NCI-H345 (cell line): Measurements from ENCODE around the gene HMX1.

Experiments
- DNase-seq: peaks from one replicate; lab custom pipeline; 2025; lab: John Stamatoyannopoulos, UW

HMX1 gene

DNA sequence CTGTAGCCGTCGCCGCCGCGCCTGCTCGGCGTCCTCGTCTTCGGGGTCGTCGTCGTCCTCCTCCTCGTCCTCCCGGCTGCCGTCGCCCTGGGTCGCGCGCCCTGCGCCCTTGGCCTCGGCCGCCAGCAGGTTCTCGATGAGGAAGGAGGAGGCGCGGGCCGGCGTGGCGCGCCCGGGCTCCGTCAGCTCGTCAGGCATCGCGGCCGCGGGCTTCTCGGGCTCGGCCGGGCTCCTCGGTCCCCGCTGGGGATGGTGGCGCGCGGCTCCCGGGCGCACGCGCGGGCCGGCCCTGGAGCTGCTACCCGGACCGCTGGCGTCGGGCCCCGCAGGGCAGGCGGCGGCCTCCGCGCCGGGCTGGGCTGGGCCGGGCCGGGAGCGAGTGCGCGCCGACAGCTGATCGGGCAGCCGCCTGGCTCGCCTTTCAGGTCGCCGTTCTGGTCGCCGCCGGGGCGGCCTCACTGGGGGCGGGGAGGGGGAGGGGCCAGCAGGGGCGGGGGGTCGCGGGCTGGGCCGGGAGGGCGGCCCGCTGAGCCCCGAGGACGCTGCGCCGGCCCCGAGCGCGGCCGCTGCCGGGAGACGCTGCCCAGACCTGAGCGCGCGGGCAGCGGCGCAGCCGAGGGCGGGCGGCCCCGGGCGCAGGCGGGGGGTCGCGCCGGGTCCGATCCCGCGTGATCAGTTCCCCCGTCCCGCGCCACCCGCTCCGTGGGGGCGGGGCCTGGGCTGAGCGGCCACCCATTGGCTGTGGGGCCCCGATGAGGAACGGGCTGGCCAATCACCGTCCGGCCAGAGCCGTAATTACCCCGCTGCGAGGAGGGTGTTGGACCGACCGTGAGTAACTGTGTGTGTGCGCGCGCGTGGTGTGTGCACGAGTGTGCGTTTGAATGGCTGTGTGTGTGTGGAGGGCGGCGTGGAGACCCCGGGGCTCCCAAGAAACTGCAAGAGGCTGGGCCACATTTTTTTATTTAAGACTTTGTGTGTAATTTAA lies at the start of gene HMX1:
Gene HMX1, minus strand, starts transcription at position 423 of the 985 bp plus-strand sequence. Its CDS starts 225 bp downstream, at position 198.
- no peak for DNase-seq

- DNase-seq: no peak
These were observed 49.3 kb upstream of the HMX1 start for GRCh38 chr4:8920969-8921368.

- no peak for DNase-seq
These were observed 48.8 kb upstream of the HMX1 start for GRCh38 chr4:8920289-8920965.

GRCh38 chr4:8919651-8920288 lies 48.1 kb upstream of the HMX1 start:
- DNase-seq: no peak

GRCh38 chr4:8917868-8918783 lies 46.5 kb upstream of the HMX1 start:
- peak; percentile 14 for DNase-seq

GRCh38 chr4:8917321-8917811 lies 45.7 kb upstream of the HMX1 start:
- no peak for DNase-seq

GRCh38 chr4:8916906-8917305 lies 45.3 kb upstream of the HMX1 start:
- no peak for DNase-seq

GRCh38 chr4:8916351-8916885 lies 44.8 kb upstream of the HMX1 start:
- no peak for DNase-seq

- no peak for DNase-seq
These were observed 43.9 kb upstream of the HMX1 start for GRCh38 chr4:8915201-8916200.

DNA sequence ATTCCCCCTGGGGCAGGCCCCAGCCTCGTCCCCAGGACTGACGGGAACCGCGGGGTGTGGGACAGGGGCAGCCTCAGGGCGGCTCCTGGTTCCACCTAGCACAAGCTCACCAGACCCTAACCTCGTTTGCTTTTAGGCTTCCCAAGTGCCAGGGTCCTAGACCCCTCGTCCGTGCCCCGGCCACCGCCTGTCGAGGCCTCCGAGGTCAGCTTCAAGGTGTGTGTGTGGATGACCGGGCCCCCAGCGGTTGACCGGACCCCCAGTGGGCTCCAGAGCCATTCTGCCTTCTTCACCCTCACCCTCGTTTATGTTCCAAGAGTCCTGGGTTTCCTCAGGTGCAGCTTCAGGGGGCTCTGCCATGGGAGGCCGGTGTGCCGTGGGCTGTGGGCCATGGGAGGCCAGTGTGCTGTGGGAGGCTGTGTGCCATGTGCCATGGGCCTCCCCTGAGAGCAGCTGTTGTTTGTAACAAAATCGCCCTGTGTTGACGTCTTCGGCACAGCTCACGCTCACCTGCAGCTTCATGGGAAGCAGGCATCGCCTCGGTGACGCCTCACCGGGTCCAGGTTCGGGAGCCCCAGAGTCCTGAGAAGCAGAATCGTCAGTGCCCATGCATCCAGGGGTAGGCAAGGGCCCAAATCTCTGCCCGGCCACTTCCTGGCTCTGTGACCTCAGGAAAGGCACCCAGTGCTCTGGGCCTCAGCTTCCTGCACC lies 43.0 kb upstream of the HMX1 start:
- DNase-seq: no peak

GRCh38 chr4:8913858-8914460 lies 42.3 kb upstream of the HMX1 start:
- no peak for DNase-seq

GRCh38 chr4:8913121-8913857 lies 41.6 kb upstream of the HMX1 start:
- DNase-seq: no peak

DNA sequence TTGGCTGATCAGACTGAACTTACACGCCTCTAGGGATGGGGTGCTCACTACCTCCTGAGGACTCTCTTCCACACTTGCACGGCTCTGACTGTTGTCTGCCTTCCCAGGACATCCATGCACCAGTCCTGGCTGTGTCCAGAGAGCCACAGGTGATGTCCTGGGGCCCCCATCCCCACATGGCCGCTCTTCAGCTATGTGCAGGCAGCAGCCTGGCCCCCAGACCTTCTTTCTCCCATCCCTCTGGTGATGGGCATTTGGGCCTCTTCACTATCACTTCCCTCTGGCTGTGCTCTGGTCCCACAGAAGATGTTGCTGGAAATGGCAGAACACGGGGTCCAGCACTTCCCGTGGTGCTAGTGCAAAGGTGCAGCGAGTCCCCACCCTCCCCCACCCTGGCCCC lies 40.9 kb upstream of the HMX1 start:
- no peak for DNase-seq

DNA sequence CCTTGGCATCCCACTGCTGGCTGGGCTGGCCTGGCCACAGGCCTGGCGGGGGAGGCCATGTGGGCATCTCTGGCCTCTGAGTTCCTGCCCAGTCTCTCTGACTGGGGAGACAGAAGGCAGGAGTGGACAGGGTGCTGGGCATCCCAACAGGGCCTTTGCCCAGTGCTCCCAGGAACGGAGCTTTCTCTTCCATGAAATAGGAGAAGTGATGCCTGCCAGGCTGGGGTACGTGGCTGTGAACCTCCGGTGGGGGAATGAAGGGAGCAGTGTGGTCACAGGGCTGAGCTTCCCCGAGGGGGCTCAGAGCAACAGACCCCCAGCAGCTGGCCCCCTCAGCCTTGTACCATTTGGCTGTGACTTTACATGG lies 40.4 kb upstream of the HMX1 start:
- DNase-seq: no peak

DNA sequence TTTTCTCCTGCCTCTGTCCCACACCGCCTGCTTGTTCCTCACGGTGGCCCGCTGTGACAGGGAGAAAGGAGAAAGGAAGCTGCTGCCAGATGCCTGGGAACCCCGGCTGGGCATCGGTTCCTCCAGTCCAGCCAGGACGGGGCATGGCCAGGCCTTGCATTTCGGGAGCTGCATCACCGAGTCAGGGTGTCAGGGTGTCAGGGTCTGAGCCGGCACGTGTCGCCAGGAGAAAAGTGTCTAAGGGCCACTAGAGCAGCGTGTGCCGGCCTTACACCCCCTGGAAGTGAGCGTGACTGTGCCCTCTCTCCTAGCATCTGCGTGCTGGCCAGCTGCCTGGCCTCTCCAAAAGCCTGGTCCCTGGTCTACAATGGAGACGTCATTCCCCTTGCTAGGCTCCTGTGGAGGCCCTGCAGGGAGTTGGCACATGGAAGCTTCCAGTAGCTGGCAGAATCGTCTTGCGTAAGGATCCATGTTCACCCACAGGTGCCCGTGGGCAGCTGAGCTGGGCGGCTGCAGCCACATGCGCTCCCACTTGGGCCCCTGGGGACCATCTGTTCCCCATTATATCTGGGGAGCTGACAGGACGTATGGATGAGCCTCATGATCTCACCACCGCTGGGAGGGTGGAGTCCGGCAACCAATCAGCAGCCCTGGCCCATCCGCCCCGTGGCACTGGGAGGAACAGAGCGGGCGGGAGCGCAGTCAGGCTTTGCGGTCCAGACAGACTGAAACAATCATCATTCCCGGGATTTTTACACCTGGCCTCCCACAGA lies 39.9 kb upstream of the HMX1 start:
- DNase-seq: no peak

- DNase-seq: no peak
These were observed 39.2 kb upstream of the HMX1 start for GRCh38 chr4:8910822-8911315.
